Stimulated activated CD4-positive, alpha-beta T cell treated with anti-CD3 and anti-CD28 coated beads, Interleukin-1b, Interleukin-23, amount 100 ng/mL, for 4 hours (primary cell): ENCODE measurements around the gene DGKK.

Source experiments
- DNase-seq, 2 donors: peaks; one replicate each; pipeline ENCODE4 v3.0.0-alpha.2; 2020; ENCODE audit warnings: low read depth in 2 of 2

DGKK gene

GRCh38 chrX:50470103-50471031 is at the start of gene DGKK:
Gene DGKK (minus strand): TSS chrX:50470825. CDS start chrX:50470678, 147 bp downstream.
- DNase-seq: no peak

GRCh38 chrX:50514811-50515210 is 44.2 kb upstream of the DGKK start:
- no peak for DNase-seq

- DNase-seq: no peak
Observed at GRCh38 chrX:50497114-50497513, 26.5 kb upstream of the DGKK start.

GRCh38 chrX:50495616-50496015 is 25.0 kb upstream of the DGKK start:
- DNase-seq: no peak

GRCh38 chrX:50492720-50493119 is 22.1 kb upstream of the DGKK start:
- no peak for DNase-seq

GRCh38 chrX:50484662-50485061 is 14.0 kb upstream of the DGKK start:
- no peak for DNase-seq

GRCh38 chrX:50483283-50483682 is 12.7 kb upstream of the DGKK start:
- no peak for DNase-seq

- no peak for DNase-seq
Observed at GRCh38 chrX:50475208-50475607, 4.6 kb upstream of the DGKK start.

GRCh38 chrX:50471390-50471789 is 765 bp upstream of the DGKK start:
- no peak for DNase-seq

- DNase-seq: no peak
Observed at GRCh38 chrX:50469206-50469605, 1.4 kb downstream of the DGKK start.

- no peak for DNase-seq
Observed at GRCh38 chrX:50459615-50460014, 11.0 kb downstream of the DGKK start.

GRCh38 chrX:50458483-50458882 is 12.1 kb downstream of the DGKK start:
- DNase-seq: no peak

- no peak for DNase-seq
Observed at GRCh38 chrX:50456712-50457484, 13.7 kb downstream of the DGKK start.

GRCh38 chrX:50452782-50453181 is 17.8 kb downstream of the DGKK start:
- DNase-seq: no peak

- no peak for DNase-seq
Observed at GRCh38 chrX:50450324-50450723, 20.3 kb downstream of the DGKK start.

- no peak for DNase-seq
Observed at GRCh38 chrX:50448565-50448964, 22.1 kb downstream of the DGKK start.

- no peak for DNase-seq
Observed at GRCh38 chrX:50447535-50447934, 23.1 kb downstream of the DGKK start.

- DNase-seq: no peak
Observed at GRCh38 chrX:50442426-50443116, 28.1 kb downstream of the DGKK start.

GRCh38 chrX:50436797-50437196 is 33.8 kb downstream of the DGKK start:
- no peak for DNase-seq

GRCh38 chrX:50432829-50433289 is 37.8 kb downstream of the DGKK start:
- no peak for DNase-seq

GRCh38 chrX:50431623-50432022 is 39.0 kb downstream of the DGKK start:
- no peak for DNase-seq

- no peak for DNase-seq
Observed at GRCh38 chrX:50430917-50431575, 39.6 kb downstream of the DGKK start.
